ENCODE data around the gene IFIT3. TPM values are rescaled to one million over a fixed set of nuclear protein-coding genes. Genes with fewer than 3 reads are reported as not detected.

The IFIT3 gene
- total and polyA plus RNA-seq, 2 experiments from 2014 or later = 0.42 to 0.52 TPM

- H3K9me3 Mint-ChIP-seq = no peaks in the 10 kb centered on the region
- DNase-seq (ENCODE audit: low spot score) (no peak), ATAC-seq (no peak)
- no peaks in the 10 kb centered on the region for H3K36me3 Mint-ChIP-seq (ENCODE audit: low read depth)
- no peak overlapping the region for H3K4me3 Mint-ChIP-seq
- H3K27ac Mint-ChIP-seq = no peak overlapping the region
- Histone ChIP-seq H3K4me2 (no peak overlapping the region), H3K9me2 (ENCODE audit: insufficient read depth) (no peaks in the 10 kb centered on the region), H3K4me3 (no peak overlapping the region), H3K27me3 (ENCODE audit: insufficient read depth) (no peaks in the 10 kb centered on the region), H3K79me2 (replicated peaks; ENCODE audit: insufficient read depth) (no peaks in the 10 kb centered on the region), H3K36me3 (ENCODE audit: insufficient read depth) (no peaks in the 10 kb centered on the region), H4K20me1 (replicated peaks; ENCODE audit: insufficient read depth) (no peaks in the 10 kb centered on the region), H3K27ac (ENCODE audit: low read depth) (no peak overlapping the region), H2AFZ (no peak overlapping the region), H3K4me1 (ENCODE audit: insufficient read depth) (peaks cover 17% of the 10 kb centered on the region; the same call in 1 of the 2 replicates), H3F3A (replicated peaks; ENCODE audit: low read depth) (no peaks in the 10 kb centered on the region)
- TF ChIP-seq ZNF331 (CRISPR knock-in tag; IDR thresholded peaks at IDR 0.05; ENCODE audit: low read depth) (no peak), POLR2AphosphoS5 (IDR thresholded peaks at IDR 0.05; ENCODE audit: low read depth) (no peak), REST (IDR thresholded peaks at IDR 0.05; ENCODE audit: unreplicated experiment) (no peak), EZH2phosphoT487 (IDR thresholded peaks at IDR 0.05; ENCODE audit: unreplicated experiment) (no peak), CREB1 (CRISPR knock-in tag; IDR thresholded peaks at IDR 0.05; ENCODE audit: low read depth) (no peak), JUNB (IDR thresholded peaks at IDR 0.05; ENCODE audit: unreplicated experiment) (no peak)
- H3K4me1 Mint-ChIP-seq = peaks cover 29% of the 10 kb centered on the region
- H3K27me3 Mint-ChIP-seq (ENCODE audit: insufficient read depth, low read depth, poor library complexity) = peaks cover 1% of the 10 kb centered on the region
Measured at GRCh38 chr10:89305766-89306433, 21.9 kb upstream of the IFIT3 start.

DNA sequence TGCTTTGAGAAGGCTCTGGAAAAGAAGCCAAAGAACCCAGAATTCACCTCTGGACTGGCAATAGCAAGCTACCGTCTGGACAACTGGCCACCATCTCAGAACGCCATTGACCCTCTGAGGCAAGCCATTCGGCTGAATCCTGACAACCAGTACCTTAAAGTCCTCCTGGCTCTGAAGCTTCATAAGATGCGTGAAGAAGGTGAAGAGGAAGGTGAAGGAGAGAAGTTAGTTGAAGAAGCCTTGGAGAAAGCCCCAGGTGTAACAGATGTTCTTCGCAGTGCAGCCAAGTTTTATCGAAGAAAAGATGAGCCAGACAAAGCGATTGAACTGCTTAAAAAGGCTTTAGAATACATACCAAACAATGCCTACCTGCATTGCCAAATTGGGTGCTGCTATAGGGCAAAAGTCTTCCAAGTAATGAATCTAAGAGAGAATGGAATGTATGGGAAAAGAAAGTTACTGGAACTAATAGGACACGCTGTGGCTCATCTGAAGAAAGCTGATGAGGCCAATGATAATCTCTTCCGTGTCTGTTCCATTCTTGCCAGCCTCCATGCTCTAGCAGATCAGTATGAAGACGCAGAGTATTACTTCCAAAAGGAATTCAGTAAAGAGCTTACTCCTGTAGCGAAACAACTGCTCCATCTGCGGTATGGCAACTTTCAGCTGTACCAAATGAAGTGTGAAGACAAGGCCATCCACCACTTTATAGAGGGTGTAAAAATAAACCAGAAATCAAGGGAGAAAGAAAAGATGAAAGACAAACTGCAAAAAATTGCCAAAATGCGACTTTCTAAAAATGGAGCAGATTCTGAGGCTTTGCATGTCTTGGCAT is 21.1 kb upstream of the IFIT3 start:
- no peak overlapping the region for H3K4me3 ChIP-seq
- no peaks in the 10 kb centered on the region for H3K9me2 ChIP-seq (ENCODE audit: insufficient read depth)
- H3K79me2 ChIP-seq (replicated peaks; ENCODE audit: insufficient read depth) = no peaks in the 10 kb centered on the region
- H3K36me3 ChIP-seq (ENCODE audit: insufficient read depth) = no peaks in the 10 kb centered on the region
- ATAC-seq = no peak
- no peak for DNase-seq (ENCODE audit: low spot score)
- no peaks in the 10 kb centered on the region for H3K36me3 Mint-ChIP-seq (ENCODE audit: low read depth)
- peaks cover 21% of the 10 kb centered on the region for H3K4me1 Mint-ChIP-seq
- no peaks in the 10 kb centered on the region for H3F3A ChIP-seq (replicated peaks; ENCODE audit: low read depth)
- H3K27me3 ChIP-seq (ENCODE audit: insufficient read depth) = no peaks in the 10 kb centered on the region
- H4K20me1 ChIP-seq (replicated peaks; ENCODE audit: insufficient read depth) = no peaks in the 10 kb centered on the region
- H3K27me3 Mint-ChIP-seq (ENCODE audit: insufficient read depth, low read depth, poor library complexity) = peaks cover 1% of the 10 kb centered on the region
- peaks cover 10% of the 10 kb centered on the region; the same call in 1 of the 2 replicates for H3K4me1 ChIP-seq (ENCODE audit: insufficient read depth)
- no peaks in the 10 kb centered on the region for H3K9me3 Mint-ChIP-seq
- H3K27ac Mint-ChIP-seq = no peak overlapping the region
- H2AFZ ChIP-seq = no peak overlapping the region
- H3K4me3 Mint-ChIP-seq = no peak overlapping the region
- no peak overlapping the region for H3K4me2 ChIP-seq
- no peak overlapping the region for H3K27ac ChIP-seq (ENCODE audit: low read depth)
- TF ChIP-seq EZH2phosphoT487 (IDR thresholded peaks at IDR 0.05; ENCODE audit: unreplicated experiment) (no peak), ZNF114 (CRISPR knock-in tag; IDR thresholded peaks at IDR 0.05) (no peak), NANOG (IDR thresholded peaks at IDR 0.05; ENCODE audit: borderline replicate concordance) (no peak), JUNB (IDR thresholded peaks at IDR 0.05; ENCODE audit: unreplicated experiment) (no peak), CTCF (conservative IDR thresholded peaks at IDR 0.05; ENCODE audit: low read depth in 2 of 2) (no peak), CREB1 (CRISPR knock-in tag; IDR thresholded peaks at IDR 0.05; ENCODE audit: low read depth) (no peak), EZH2 (IDR thresholded peaks at IDR 0.05; ENCODE audit: low read depth, unreplicated experiment) (no peak), REST (IDR thresholded peaks at IDR 0.05; ENCODE audit: unreplicated experiment) (no peak), STAT1 (IDR thresholded peaks at IDR 0.05; ENCODE audit: unreplicated experiment) (no peak), POLR2AphosphoS5 (IDR thresholded peaks at IDR 0.05; ENCODE audit: low read depth) (no peak), ZNF331 (CRISPR knock-in tag; IDR thresholded peaks at IDR 0.05; ENCODE audit: low read depth) (no peak)
- TF ChIP-seq, protein P1, sequence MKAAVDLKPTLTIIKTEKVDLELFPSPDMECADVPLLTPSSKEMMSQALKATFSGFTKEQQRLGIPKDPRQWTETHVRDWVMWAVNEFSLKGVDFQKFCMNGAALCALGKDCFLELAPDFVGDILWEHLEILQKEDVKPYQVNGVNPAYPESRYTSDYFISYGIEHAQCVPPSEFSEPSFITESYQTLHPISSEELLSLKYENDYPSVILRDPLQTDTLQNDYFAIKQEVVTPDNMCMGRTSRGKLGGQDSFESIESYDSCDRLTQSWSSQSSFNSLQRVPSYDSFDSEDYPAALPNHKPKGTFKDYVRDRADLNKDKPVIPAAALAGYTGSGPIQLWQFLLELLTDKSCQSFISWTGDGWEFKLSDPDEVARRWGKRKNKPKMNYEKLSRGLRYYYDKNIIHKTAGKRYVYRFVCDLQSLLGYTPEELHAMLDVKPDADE (IDR thresholded peaks at IDR 0.05) = no peak

Data from GM23338 (cell line).